Caco-2 (cell line): ENCODE results near the gene TMEM203. TPM values are rescaled to one million over a fixed set of nuclear protein-coding genes. Genes with fewer than 3 reads are reported as not detected.

Experiments used
- BruUV-seq: library from RNA; stranded (reverse); fragments of 400-500 nt; replicated peaks from 2 replicates; lab custom pipeline; 2021; lab: Mats Ljungman, UMichigan
- CTCF ChIA-PET: fragments of 300-600 bp; sonication (Branson Sonifier 250); formaldehyde crosslinking; loops from one replicate; lab custom pipeline; 2022; ENCODE audit warnings: antibody characterized with exemption; lab: Charles Lee
- POLR2A ChIA-PET: fragments of 300-600 bp; sonication (Branson Sonifier 250); formaldehyde crosslinking; loops from one replicate; lab custom pipeline; 2022; ENCODE audit warnings: antibody characterized with exemption; lab: Charles Lee
- DNase-seq, 2 experiments: peaks; one replicate each; pipeline versions ENCODE4 v3.0.0 to v3.0.0-alpha.2; 2020 to 2022
- H3K27me3 ChIP-seq: replicated peaks from 2 replicates; pipeline ENCODE4 v1.6.0; 2011; ENCODE audit warnings: low read length; ENCODE audit not compliant: control insufficient read depth, insufficient read depth
- H3K36me3 ChIP-seq: 2 replicates; pipeline ENCODE4 v1.5.1; 2011; ENCODE audit warnings: low read length; ENCODE audit not compliant: control insufficient read depth, insufficient read depth
- H3K4me1 ChIP-seq: fragments of 250-450 bp; sonication (Bioruptor Pico); 2 replicates; pipeline ENCODE4 v1.5.1; 2020; ENCODE audit warnings: mild to moderate bottlenecking
- H3K4me3 ChIP-seq: 2 replicates; pipeline ENCODE4 v1.5.1; 2011; ENCODE audit warnings: low read depth, mild to moderate bottlenecking, control low read depth, low read length
- H3K9me3 ChIP-seq: fragments of 250-450 bp; sonication (Bioruptor Pico); 2 replicates; pipeline ENCODE4 v1.5.1; 2020; ENCODE audit warnings: mild to moderate bottlenecking, moderate library complexity
- H3K27ac Mint-ChIP-seq: one replicate; pipeline ENCODE4 v1.8.0; 2022; ENCODE audit warnings: mixed read lengths; ENCODE audit not compliant: unreplicated experiment
- H3K27me3 Mint-ChIP-seq: one replicate; pipeline ENCODE4 v1.8.0; 2022; ENCODE audit warnings: mixed read lengths; ENCODE audit not compliant: insufficient read depth, unreplicated experiment
- H3K36me3 Mint-ChIP-seq: one replicate; pipeline ENCODE4 v1.8.0; 2022; ENCODE audit warnings: mild to moderate bottlenecking, mixed read lengths; ENCODE audit not compliant: insufficient read depth, unreplicated experiment
- H3K4me1 Mint-ChIP-seq: one replicate; pipeline ENCODE4 v1.8.0; 2022; ENCODE audit warnings: low read depth, mixed read lengths; ENCODE audit not compliant: unreplicated experiment
- H3K4me3 Mint-ChIP-seq: one replicate; pipeline ENCODE4 v1.8.0; 2022; ENCODE audit warnings: mild to moderate bottlenecking, moderate library complexity, mixed read lengths; ENCODE audit not compliant: unreplicated experiment
- H3K9me3 Mint-ChIP-seq: one replicate; pipeline ENCODE4 v1.8.0; 2022; ENCODE audit warnings: mixed read lengths; ENCODE audit not compliant: unreplicated experiment
- intact Hi-C: fragments of 100-400 bp; cut with micrococcal nuclease; formaldehyde crosslinking; loops from one replicate; pipeline ENCODE4 v1.10.0; 2022; ENCODE audit not compliant: unreplicated experiment
- total RNA-seq: library from RNA; stranded (reverse); gene quantifications from 2 replicates; pipeline ENCODE4 v1.2.3, GENCODE V29; 2022
- TF ChIP-seq, protein P1 (sequence below), 2 experiments: fragments of 200-600 bp in 1 of 2; IDR thresholded peaks; 1 replicate in 1 of 2; 2 replicates in 1 of 2; pipeline versions ENCODE4 v1.5.1 to v1.8.0; 2011 to 2022; ENCODE audit warnings: antibody characterized with exemption in 1 of 2, control low read depth in 1 of 2, inconsistent platforms in 1 of 2, low read depth in 1 of 2, low read length in 1 of 2, mild to moderate bottlenecking in 1 of 2, moderate library complexity in 1 of 2; ENCODE audit not compliant: insufficient read depth in 1 of 2, severe bottlenecking in 1 of 2, unreplicated experiment in 1 of 2

TMEM203 gene
- total RNA-seq, 1 experiment from 2014 or later, result 38.4 TPM

DNA sequence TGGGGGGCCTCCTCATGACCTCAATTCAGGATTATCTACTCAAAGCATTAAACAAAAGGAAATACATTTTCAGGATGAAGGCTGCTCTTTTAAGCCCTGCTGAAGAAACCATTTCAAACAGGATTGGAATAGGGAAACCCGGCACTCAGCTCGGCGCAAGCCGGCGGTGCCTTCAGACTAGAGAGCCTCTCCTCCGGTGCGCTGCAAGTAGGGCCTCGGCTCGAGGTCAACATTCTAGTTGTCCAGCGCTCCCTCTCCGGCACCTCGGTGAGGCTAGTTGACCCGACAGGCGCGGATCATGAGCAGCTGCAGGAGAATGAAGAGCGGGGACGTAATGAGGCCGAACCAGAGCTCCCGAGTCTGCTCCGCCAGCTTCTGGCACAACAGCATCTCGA lies 720 bp downstream of the TMEM203 start:
- Mint-ChIP-seq H3K36me3 (peaks cover 47% of the 10 kb centered on the region), H3K4me1 (peaks cover 12% of the 10 kb centered on the region), H3K9me3 (no peaks in the 10 kb centered on the region), H3K27me3 (no peaks in the 10 kb centered on the region), H3K4me3 (peak overlapping the region; percentile 92), H3K27ac (peak overlapping the region; percentile 94)
- Histone ChIP-seq H3K9me3 (no peaks in the 10 kb centered on the region), H3K4me1 (peaks cover 19% of the 10 kb centered on the region), H3K27me3 (no peaks in the 10 kb centered on the region), H3K4me3 (peak overlapping the region; percentile 89), H3K36me3 (no peaks in the 10 kb centered on the region; the same call in 1 of the 2 replicates)
- TF ChIP-seq, protein P1, sequence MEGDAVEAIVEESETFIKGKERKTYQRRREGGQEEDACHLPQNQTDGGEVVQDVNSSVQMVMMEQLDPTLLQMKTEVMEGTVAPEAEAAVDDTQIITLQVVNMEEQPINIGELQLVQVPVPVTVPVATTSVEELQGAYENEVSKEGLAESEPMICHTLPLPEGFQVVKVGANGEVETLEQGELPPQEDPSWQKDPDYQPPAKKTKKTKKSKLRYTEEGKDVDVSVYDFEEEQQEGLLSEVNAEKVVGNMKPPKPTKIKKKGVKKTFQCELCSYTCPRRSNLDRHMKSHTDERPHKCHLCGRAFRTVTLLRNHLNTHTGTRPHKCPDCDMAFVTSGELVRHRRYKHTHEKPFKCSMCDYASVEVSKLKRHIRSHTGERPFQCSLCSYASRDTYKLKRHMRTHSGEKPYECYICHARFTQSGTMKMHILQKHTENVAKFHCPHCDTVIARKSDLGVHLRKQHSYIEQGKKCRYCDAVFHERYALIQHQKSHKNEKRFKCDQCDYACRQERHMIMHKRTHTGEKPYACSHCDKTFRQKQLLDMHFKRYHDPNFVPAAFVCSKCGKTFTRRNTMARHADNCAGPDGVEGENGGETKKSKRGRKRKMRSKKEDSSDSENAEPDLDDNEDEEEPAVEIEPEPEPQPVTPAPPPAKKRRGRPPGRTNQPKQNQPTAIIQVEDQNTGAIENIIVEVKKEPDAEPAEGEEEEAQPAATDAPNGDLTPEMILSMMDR (IDR thresholded peaks at IDR 0.05; ENCODE audit: insufficient read depth in 1 of 2, low read depth in 1 of 2, low read length in 1 of 2, severe bottlenecking in 1 of 2, unreplicated experiment in 1 of 2), result no peak
- CTCF ChIA-PET, result no interaction called here
- POLR2A ChIA-PET, result interaction anchor here (0.6 to 1.1 kb wide), 3 partner anchors 16 to 61 kb away, joined by 3 to 4 read pairs (median 3); no protein-coding TSS in a partner anchor
- intact Hi-C loops, result loop anchor here (5.0 kb wide), 1 partner anchor 33 kb away; no protein-coding TSS in a partner anchor
- no peak for DNase-seq
- no TSS peak for BruUV-seq

DNA sequence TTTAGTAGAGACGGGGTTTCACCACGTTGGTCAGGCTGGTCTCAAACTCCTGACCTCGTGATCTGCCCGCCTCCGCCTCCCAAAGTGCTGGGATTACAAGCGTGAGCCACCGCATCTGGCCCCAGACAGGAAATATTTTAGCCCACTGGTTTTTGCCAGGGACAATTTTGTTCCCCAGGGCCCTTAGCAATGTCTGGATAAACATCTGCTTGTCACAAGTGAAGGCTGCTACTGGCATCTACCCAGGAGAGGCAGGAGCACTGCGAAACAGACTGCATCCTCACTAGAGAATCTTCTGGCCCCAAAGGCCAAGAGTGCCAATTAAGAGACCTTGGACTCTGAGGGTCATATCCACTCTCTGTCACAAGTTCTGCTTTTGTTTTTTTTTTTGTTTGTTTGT lies 2.5 kb downstream of the TMEM203 start:
- no peaks in the 10 kb centered on the region for H3K27me3 ChIP-seq
- no peak for DNase-seq
- no peaks in the 10 kb centered on the region for H3K9me3 ChIP-seq
- intact Hi-C loops, result loop anchor here (5.0 kb wide), 1 partner anchor 34 kb away; no protein-coding TSS in a partner anchor
- no peaks in the 10 kb centered on the region for H3K36me3 ChIP-seq
- Mint-ChIP-seq H3K27me3 (no peaks in the 10 kb centered on the region), H3K9me3 (no peaks in the 10 kb centered on the region), H3K4me1 (peaks cover 12% of the 10 kb centered on the region), H3K36me3 (peaks cover 46% of the 10 kb centered on the region), H3K4me3 (no peak overlapping the region), H3K27ac (no peak overlapping the region)
- H3K4me3 ChIP-seq, result no peak overlapping the region
- CTCF ChIA-PET, result no interaction called here
- POLR2A ChIA-PET, result no interaction called here
- BruUV-seq, result no TSS peak
- peaks cover 36% of the 10 kb centered on the region for H3K4me1 ChIP-seq
- TF ChIP-seq, protein P1 (IDR thresholded peaks at IDR 0.05; ENCODE audit: insufficient read depth in 1 of 2, low read depth in 1 of 2, low read length in 1 of 2, severe bottlenecking in 1 of 2, unreplicated experiment in 1 of 2), result no peak

DNA sequence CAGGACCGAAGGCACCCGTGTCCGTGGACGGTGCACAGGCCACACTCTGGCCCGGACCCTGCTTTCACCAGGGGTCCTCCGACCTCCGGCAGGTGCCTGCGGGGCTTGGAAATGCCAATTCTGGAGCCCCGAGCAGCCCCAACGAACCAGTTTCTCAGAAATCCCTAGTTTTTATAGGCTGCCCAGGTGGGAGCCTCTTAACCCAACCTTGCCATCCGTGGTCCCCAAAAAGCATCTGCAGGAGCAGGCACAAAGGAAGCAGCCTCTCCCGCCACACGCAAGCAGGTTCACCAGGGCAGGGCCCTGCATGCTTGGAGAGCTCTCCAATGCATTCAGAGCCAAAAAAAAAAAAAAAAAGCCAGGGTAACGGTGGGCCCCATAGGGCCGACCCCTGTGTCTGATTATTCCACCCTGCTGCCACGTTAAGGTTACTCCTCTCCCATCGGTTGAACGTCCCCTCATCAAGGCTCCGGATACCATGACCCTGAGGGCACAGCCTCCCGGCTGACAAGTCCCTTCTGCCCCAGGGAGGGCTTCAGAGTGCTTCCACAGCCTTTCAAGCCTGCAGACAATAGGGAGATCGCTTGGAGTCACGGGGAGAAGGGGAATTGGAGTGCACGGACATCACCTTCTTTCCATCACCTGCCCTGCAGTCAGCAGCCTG lies 4.1 kb downstream of the TMEM203 start:
- POLR2A ChIA-PET, result interaction anchor here (0.5 to 2.0 kb wide), 13 partner anchors 12 to 401 kb away, joined by 3 to 21 read pairs (median 5); partner anchors contain the start of genes ANAPC2, EXD3, MAN1B1 and NOXA1
- Mint-ChIP-seq H3K36me3 (peaks cover 36% of the 10 kb centered on the region), H3K4me1 (peaks cover under 1% of the 10 kb centered on the region), H3K27ac (peak overlapping the region; percentile 64), H3K27me3 (no peaks in the 10 kb centered on the region), H3K9me3 (no peaks in the 10 kb centered on the region), H3K4me3 (peak overlapping the region; percentile 78)
- DNase-seq, result no peak
- Histone ChIP-seq H3K4me1 (peaks cover 38% of the 10 kb centered on the region), H3K36me3 (no peaks in the 10 kb centered on the region), H3K27me3 (no peaks in the 10 kb centered on the region), H3K4me3 (peak overlapping the region; percentile 80), H3K9me3 (no peaks in the 10 kb centered on the region)
- intact Hi-C loops, result loop anchor here (5.0 kb wide), 1 partner anchor 36 kb away; no protein-coding TSS in a partner anchor
- TF ChIP-seq, protein P1 (IDR thresholded peaks at IDR 0.05; ENCODE audit: insufficient read depth in 1 of 2, low read depth in 1 of 2, low read length in 1 of 2, severe bottlenecking in 1 of 2, unreplicated experiment in 1 of 2), result no peak
- CTCF ChIA-PET, result interaction anchor here (0.7 to 1.2 kb wide), 10 partner anchors 10 to 155 kb away, joined by 3 to 12 read pairs (median 4); partner anchors contain the start of genes ANAPC2, SSNA1 and TUBB4B
- BruUV-seq, result no TSS peak
